Measurements from ENCODE around the gene CDKL1. TPM values are rescaled to one million over a fixed set of nuclear protein-coding genes. Genes with fewer than 3 reads are reported as not detected.

The CDKL1 gene
- total and polyA plus RNA-seq, 8 donors: 12.0 to 22.2 (median 17.3) TPM

DNA sequence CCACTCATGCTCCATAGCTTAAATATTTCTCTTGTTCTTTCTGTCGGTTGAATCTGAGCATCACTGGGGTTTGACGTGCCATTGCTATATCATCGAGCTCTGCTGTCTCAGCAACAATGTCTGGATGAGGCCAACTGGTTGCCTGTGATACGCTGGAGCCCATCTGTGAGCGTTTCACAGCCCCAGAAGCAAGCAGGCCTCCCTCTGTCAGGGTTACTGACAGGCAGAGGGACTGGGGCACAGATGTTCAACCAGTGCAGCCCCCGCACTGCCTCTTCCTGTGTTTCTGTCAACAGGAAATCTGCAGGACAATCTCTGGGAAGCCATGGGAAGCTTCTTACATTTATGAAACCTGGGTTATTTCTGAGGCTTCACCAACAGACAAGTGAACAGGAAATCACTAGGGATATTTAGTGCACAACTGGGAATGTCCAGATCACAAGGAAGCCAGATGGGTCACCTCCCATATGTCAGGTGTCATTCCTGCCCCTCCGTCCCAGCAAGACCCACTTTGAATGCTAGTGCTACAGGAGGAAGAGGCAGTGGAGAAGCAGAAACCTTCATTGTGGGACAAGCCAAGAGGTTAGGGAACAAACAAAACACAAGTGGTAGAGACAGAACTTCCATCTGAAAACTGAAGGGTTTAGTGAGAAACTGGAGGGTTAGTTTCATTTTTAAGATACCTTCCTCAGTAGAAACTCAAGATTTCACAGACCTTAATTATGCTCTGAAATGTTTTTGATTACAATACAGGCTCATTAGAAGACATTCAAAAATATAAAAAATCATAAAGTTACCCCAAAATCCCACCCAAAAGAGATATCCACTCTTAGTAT lies 60.5 kb downstream of the CDKL1 start:
- Histone ChIP-seq H3K4me3 (no peak overlapping the region), H3K27me3 (no peaks in the 10 kb centered on the region), H3K9me3 (no peaks in the 10 kb centered on the region), H3K4me1 (peaks cover 9 to 23% of the 10 kb centered on the region in 2 donors), H3K36me3 (peaks cover 0 to 37% of the 10 kb centered on the region in 2 donors), H3K27ac (peak overlapping the region; percentile 53 to 65)
- DNase-seq (peak in 1 of 4 donors; percentile 72), ATAC-seq (peak; percentile 54)
- intact Hi-C loops (cut with DNase I): no loop called here
- TF ChIP-seq, protein P1, sequence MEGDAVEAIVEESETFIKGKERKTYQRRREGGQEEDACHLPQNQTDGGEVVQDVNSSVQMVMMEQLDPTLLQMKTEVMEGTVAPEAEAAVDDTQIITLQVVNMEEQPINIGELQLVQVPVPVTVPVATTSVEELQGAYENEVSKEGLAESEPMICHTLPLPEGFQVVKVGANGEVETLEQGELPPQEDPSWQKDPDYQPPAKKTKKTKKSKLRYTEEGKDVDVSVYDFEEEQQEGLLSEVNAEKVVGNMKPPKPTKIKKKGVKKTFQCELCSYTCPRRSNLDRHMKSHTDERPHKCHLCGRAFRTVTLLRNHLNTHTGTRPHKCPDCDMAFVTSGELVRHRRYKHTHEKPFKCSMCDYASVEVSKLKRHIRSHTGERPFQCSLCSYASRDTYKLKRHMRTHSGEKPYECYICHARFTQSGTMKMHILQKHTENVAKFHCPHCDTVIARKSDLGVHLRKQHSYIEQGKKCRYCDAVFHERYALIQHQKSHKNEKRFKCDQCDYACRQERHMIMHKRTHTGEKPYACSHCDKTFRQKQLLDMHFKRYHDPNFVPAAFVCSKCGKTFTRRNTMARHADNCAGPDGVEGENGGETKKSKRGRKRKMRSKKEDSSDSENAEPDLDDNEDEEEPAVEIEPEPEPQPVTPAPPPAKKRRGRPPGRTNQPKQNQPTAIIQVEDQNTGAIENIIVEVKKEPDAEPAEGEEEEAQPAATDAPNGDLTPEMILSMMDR (IDR thresholded peaks at IDR 0.05): no peak

DNA sequence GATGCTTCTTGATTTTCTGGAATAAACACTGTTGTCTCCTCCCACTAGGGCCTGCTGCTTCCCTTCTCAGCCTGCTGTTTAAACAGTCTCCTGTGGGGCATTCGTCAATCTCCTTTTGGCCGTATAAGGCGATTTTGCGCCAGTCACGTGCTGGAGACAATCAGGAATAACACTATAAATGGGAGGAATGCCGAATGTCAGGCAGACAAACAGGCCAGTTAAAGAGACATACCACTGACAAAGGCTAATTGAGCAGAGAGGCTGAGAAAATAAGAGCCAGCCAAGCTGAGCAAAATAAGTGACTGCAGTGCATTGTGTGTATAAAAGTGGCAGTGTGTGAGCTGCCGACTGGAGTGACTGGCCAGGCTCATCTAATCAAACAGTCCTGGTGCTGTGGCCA lies 61.3 kb downstream of the CDKL1 start:
- intact Hi-C loops (cut with DNase I): no loop called here
- DNase-seq (peak in 2 of 4 donors; percentile 57 to 76), ATAC-seq (peak; percentile 58)
- TF ChIP-seq, protein P1 (IDR thresholded peaks at IDR 0.05): no peak
- peaks cover 0 to 35% of the 10 kb centered on the region in 2 donors for H3K36me3 ChIP-seq
- no peak overlapping the region for H3K4me3 ChIP-seq
- H3K4me1 ChIP-seq: peaks cover 9 to 23% of the 10 kb centered on the region in 2 donors
- H3K27ac ChIP-seq: peak overlapping the region; percentile 53 to 65
- no peaks in the 10 kb centered on the region for H3K9me3 ChIP-seq
- H3K27me3 ChIP-seq: no peaks in the 10 kb centered on the region

DNA sequence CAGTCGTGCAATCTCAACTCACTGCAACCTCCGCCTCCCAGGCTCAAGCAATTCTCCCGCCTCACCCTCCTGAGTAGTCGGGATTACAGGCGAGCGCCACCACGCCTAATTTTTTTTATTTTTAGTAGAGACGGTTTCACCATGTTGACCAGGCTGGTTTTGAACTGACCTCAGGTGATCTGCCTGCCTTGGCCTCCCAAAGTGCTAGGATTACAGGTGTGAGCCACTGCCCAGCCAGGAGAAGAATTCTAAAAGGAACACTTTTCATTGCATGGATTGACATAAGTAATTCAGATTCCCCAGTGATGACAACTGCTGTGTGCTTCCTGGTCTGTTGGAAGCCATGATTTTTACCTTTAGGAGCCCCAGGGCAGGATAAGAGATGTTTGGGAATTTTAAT lies 62.5 kb downstream of the CDKL1 start:
- no peaks in the 10 kb centered on the region for H3K27me3 ChIP-seq
- peaks cover 9 to 23% of the 10 kb centered on the region in 2 donors for H3K4me1 ChIP-seq
- ATAC-seq: no peak
- no peaks in the 10 kb centered on the region for H3K9me3 ChIP-seq
- peaks cover 0 to 33% of the 10 kb centered on the region in 2 donors for H3K36me3 ChIP-seq
- no peak overlapping the region for H3K4me3 ChIP-seq
- DNase-seq: no peak
- intact Hi-C loops (cut with DNase I): no loop called here
- H3K27ac ChIP-seq: peak overlapping the region; percentile 53 to 65
- TF ChIP-seq, protein P1 (IDR thresholded peaks at IDR 0.05): no peak

DNA sequence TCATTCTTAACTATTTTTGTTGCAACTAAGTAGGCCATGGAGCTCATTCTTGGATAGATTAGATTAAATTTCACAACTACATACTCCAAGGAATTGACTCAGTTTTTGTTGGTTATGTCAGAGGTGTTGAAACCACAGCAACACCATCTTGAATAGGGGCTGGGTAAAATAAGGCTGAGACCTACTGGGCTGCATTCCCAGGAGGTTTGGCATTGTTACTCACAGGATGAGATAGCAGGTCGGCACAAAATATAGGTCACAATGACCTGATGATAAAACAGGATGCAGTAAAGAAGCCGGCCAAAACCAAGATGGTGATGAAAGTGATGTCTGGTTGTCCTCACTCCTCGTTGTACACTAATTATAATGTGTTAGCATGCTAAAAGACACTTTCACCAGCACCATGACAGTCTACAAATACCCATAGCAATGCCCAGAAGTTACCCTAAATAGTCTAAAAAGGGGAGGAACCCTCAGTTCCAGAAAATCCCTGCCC lies 63.6 kb downstream of the CDKL1 start:
- Histone ChIP-seq H3K27me3 (no peaks in the 10 kb centered on the region), H3K9me3 (no peaks in the 10 kb centered on the region), H3K4me3 (no peak overlapping the region), H3K36me3 (peaks cover 0 to 30% of the 10 kb centered on the region in 2 donors), H3K27ac (no peak overlapping the region), H3K4me1 (peaks cover 9 to 23% of the 10 kb centered on the region in 2 donors)
- TF ChIP-seq, protein P1 (IDR thresholded peaks at IDR 0.05): no peak
- DNase-seq (no peak), ATAC-seq (no peak)
- intact Hi-C loops (cut with DNase I): no loop called here

DNA sequence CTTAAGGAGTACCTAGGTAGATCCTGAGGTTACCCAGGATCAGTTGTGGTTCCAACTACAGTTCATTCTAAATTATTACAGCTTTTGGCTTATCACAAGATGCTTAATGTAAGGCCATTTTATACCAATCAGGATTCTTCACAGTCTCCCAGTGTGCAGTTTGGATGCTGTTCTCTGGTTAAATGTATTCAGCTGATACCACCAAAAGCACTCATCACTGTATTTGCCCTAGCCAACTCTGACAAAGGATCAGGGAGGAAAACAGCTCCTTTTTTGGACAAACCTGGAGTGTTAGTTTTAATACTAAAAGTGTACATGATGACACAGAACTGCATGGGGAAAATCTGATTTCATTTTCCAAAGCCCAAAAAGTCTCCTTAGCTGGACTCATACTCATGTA lies 65.1 kb downstream of the CDKL1 start:
- no peak overlapping the region for H3K27ac ChIP-seq

More for the DNA sequence above, 65.1 kb downstream of the CDKL1 start:
- H3K27me3 ChIP-seq: no peaks in the 10 kb centered on the region
- no peak overlapping the region for H3K4me3 ChIP-seq
- H3K4me1 ChIP-seq: peaks cover 9 to 17% of the 10 kb centered on the region in 2 donors
- H3K36me3 ChIP-seq: peaks cover 0 to 34% of the 10 kb centered on the region in 2 donors
- TF ChIP-seq, protein P1 (IDR thresholded peaks at IDR 0.05): no peak
- no peaks in the 10 kb centered on the region for H3K9me3 ChIP-seq
- intact Hi-C loops (cut with DNase I): no loop called here
- no peak for DNase-seq
- no peak for ATAC-seq
